ENCODE data around the gene TCF20.

The TCF20 gene

DNA sequence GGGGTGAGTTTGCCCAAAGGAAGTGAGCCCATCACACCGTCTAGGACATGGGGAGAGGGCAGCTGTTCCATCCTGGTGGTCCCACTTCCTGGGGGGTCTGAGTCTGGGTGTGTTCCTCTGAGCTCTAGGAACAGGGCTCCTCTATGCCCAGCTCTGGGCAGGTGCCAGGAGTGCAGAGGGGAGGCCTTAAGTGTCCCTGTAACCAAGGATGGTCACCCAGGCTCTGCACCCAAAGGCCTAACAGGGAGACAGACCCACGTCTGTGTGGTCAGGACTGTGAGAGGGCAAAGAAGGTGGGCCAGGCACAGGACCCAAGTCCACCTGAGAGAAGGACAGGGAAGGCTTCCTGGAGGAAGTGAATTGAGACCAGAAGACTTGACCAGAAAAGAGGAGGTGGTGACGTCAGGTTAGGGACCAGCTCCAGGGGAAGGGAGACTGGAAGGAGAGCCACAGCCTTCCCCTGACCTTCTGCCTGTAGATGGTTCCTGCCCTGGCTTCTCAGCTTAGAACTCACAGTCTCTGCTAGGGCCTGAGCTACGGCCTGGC, 11.3 kb upstream of the TCF20 start:
- DNase-seq: no peak

DNA sequence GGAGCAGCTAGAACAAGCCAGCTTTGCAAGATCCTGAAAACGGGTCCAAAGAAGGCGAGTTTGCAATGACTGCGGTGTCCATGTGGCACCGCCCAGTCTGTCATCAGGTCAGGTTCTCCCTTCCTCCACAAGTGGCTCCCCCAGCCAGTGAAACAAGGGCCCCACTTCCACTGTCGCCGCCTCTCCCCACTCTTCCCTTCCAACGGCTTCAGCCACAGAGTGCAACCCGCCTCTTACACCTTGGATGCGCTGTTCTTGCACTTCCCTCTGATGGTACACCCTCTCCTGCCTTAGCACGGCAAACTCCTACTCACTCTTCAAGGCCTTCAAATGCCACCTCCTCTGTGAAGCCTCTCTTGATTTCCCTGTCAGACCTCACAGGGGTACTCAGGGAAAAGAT, 10.8 kb upstream of the TCF20 start:
- DNase-seq: no peak

DNA sequence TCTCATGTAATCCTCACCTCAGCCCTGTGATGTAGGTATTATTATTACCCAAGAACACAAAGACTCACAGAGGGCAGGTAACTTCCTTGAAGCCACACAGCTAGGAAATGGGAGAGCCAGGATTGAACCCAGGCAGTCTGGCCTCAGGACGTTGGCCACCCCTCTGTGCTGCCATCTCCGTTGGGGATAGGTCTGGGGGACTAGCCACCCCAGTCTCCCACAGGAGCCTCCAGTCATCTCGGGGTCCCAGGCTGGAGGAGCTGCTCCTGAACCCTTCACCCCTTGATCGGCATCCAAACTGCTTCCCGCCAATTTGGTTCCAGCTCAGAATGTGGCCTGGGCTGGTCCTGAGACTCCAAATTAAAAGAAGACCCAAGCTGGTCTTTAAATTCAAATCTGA, 10.4 kb upstream of the TCF20 start:
- DNase-seq: no peak

- no peak for DNase-seq
Observed at GRCh38 chr22:42280140-42280539, 9.7 kb upstream of the TCF20 start.

DNA sequence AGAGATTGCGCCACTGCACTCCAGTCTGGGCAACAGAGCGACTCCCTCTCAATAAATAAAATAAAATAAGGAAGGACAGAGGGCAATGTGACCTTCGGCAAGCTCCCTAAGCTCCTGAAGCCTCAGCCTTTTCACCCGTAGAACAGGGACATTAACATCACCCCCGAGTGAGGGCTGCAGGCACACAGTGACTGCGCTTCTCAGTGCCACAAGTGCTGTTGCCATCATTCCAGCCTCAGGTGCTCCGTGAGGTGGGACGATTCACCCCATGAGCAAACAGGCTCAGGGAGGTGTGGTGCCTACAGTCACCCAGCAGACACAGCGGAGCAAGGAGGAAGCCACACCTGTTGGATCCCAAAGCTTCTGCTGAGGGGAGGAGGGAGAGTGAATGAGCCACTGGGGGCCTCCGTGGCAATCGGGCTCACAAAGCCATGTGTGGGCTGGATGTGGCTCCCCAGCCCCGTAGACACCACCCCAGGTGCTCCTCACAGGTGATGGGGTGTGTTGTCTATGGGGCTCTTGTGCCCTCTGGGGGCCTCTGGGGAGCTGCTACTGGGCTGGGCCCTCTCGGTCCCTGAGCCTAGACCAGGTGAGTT, 9.1 kb upstream of the TCF20 start:
- DNase-seq: no peak

GRCh38 chr22:42277988-42278776, 7.7 kb upstream of the TCF20 start:
- DNase-seq: no peak

GRCh38 chr22:42277232-42277753, 6.8 kb upstream of the TCF20 start:
- no peak for DNase-seq

DNA sequence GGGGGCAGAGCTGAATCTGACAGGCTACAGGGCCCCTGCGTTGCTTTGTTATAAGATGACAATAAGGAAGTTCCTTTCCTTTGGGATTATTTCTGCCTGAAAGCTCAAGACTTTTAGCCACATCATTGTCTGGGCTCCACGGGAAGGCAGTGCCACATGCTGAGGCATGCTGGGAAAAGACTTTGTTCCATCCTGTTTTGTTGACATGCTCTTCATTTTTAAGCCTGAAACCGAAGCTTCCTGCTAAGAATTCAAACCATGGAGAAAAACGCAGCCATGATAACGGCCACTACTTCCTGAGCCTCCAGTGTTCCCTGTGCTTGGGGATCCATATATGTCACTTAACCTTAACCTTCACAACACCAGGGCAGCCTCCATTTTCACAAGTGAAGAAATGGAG, 5.5 kb upstream of the TCF20 start:
- DNase-seq: no peak

GRCh38 chr22:42275176-42275575, 4.7 kb upstream of the TCF20 start:
- DNase-seq: no peak

GRCh38 chr22:42273855-42274451, 3.5 kb upstream of the TCF20 start:
- no peak for DNase-seq

DNA sequence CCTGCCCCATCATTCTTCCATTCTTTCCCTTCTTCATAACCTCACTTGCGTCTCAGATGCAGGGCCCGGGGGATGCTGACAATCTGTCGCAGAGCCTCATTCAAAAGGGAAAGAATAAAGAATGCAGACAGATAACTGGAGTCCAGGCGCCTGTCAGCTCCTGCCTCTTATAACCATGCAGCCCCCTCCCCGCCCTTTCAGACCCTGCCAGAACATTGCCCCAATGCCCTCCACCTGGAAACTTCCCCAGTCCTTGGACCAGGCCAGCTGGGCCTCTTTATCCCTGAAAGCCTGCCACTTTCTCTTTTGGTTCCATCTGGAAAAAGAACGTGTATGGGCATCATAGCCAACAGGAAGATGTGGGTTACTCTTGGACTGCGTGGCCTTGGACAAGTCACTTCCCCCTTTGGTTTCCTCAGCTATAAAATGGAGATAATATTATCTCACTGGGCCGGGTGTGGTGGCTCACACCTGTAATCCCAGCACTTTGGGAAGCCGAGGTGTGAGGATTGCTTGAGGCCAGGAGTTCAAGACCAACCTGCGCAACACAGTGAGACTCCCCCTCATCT, 2.1 kb upstream of the TCF20 start:
- no peak for DNase-seq

GRCh38 chr22:42271906-42272305, 1.5 kb upstream of the TCF20 start:
- DNase-seq: no peak

GRCh38 chr22:42271191-42271813, 849 bp upstream of the TCF20 start:
- DNase-seq: no peak

DNA sequence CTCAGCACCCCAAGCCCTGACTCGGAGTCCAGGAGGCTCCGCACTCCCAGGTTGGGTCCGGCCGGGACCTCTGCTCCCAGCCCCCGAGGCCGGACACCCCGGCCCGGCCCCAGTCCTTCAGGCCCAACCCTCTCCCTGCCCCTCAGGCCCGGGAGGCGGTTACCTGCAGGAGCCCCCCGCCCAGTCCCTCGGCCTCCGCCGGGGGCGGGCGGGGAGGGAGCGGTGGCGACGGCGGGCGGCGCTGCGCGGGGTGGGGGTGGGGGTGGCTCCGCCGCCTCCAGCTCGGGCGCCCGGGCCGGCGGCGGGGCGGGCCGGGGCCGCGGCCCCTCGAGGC, 310 bp downstream of the TCF20 start:
- no peak for DNase-seq

- no peak for DNase-seq
Observed at GRCh38 chr22:42269432-42270175, 849 bp downstream of the TCF20 start.

- no peak for DNase-seq
Observed at GRCh38 chr22:42268852-42269410, 1.5 kb downstream of the TCF20 start.

GRCh38 chr22:42265321-42265720, 5.1 kb downstream of the TCF20 start:
- no peak for DNase-seq

DNA sequence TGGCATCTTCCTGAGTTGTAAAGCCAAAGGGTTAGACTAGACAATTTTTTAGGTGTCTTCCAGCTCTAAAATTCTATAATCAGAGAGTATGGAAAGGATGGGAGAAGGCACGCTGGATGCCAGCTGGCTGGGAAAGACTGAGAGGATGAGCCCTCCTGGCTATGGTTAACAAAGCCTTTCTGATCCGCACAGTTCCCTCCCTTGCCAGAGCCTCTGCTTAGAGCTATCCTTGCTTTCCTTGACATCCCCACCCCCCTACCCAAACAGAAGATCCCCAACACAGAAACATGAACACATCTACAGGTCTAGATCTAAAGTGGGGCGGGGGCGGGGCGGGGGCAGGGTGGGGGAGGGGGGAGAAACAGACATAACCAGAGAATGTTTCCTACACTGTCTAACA, 6.5 kb downstream of the TCF20 start:
- DNase-seq: no peak

GRCh38 chr22:42262964-42263363, 7.5 kb downstream of the TCF20 start:
- DNase-seq: no peak

- DNase-seq: no peak
Observed at GRCh38 chr22:42261296-42261695, 9.2 kb downstream of the TCF20 start.

DNA sequence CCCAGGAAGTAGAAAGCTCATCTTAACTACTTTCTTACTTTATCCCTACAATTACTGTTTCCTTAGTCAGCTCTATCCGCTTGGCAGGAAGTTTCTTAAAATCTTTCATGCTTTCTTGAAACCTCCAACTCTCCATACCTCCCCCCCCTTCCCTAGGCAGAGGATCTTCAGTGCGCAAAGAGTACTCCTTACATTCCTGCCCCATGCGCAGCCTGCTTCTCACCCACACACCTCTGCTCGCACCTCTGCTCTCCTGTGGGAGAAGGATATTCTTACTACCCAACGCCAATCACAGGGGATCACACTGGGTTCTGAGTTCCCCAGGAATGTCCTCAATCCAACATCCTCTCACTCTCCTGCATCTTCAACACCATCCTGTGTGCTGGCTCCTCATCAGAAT, 12.3 kb downstream of the TCF20 start:
- DNase-seq: no peak

GRCh38 chr22:42257386-42257785, 13.1 kb downstream of the TCF20 start:
- peak; percentile 31 for DNase-seq

All from fibroblast of skin of back (primary cell).